GM12874 (cell line): ENCODE data around the gene SDF2L1.

Experiments used
- TF ChIP-seq, protein P1 (sequence below): IDR thresholded peaks from 2 replicates; pipeline ENCODE4 v1.5.1; 2011; ENCODE audit warnings: low read depth, mild to moderate bottlenecking, control low read depth, low read length, moderate library complexity; ENCODE audit not compliant: insufficient read depth

Gene SDF2L1, protein sequence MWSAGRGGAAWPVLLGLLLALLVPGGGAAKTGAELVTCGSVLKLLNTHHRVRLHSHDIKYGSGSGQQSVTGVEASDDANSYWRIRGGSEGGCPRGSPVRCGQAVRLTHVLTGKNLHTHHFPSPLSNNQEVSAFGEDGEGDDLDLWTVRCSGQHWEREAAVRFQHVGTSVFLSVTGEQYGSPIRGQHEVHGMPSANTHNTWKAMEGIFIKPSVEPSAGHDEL

DNA sequence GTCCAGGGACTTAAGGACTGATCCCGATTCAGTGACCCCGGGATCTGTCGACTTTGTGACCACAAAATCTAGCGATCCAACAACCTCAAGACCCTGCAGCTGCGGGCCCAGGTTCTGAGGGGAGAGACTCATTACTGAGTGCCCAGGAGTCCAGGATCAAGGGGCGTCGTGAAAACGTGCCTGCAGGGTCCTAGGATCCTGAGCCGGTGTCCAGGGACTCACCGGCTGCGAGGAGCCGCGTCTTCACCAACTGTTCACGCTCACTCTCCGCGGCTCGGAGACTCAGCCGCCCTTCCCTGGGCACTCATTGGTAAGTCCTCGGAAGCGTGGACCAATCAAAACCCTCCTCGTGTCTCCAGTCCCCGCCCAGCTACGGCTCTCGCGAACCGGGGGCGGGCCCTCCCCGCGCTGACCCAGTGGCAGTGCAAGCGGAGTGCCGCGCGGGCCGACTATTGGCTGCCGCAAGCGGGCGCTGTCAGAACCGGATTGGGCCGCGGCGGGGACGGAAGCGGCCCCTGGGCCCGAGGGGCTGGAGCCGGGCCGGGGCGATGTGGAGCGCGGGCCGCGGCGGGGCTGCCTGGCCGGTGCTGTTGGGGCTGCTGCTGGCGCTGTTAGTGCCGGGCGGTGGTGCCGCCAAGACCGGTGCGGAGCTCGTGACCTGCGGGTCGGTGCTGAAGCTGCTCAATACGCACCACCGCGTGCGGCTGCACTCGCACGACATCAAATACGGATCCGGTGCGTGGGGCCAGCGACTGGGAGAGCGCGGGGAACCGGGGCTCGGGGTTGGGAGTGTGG, at the start of gene SDF2L1:
TSS of gene SDF2L1 (plus strand) at position 514 of the 795 bp plus-strand sequence. CDS start at position 549, 35 bp downstream.
- TF ChIP-seq, protein P1, sequence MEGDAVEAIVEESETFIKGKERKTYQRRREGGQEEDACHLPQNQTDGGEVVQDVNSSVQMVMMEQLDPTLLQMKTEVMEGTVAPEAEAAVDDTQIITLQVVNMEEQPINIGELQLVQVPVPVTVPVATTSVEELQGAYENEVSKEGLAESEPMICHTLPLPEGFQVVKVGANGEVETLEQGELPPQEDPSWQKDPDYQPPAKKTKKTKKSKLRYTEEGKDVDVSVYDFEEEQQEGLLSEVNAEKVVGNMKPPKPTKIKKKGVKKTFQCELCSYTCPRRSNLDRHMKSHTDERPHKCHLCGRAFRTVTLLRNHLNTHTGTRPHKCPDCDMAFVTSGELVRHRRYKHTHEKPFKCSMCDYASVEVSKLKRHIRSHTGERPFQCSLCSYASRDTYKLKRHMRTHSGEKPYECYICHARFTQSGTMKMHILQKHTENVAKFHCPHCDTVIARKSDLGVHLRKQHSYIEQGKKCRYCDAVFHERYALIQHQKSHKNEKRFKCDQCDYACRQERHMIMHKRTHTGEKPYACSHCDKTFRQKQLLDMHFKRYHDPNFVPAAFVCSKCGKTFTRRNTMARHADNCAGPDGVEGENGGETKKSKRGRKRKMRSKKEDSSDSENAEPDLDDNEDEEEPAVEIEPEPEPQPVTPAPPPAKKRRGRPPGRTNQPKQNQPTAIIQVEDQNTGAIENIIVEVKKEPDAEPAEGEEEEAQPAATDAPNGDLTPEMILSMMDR = no peak

DNA sequence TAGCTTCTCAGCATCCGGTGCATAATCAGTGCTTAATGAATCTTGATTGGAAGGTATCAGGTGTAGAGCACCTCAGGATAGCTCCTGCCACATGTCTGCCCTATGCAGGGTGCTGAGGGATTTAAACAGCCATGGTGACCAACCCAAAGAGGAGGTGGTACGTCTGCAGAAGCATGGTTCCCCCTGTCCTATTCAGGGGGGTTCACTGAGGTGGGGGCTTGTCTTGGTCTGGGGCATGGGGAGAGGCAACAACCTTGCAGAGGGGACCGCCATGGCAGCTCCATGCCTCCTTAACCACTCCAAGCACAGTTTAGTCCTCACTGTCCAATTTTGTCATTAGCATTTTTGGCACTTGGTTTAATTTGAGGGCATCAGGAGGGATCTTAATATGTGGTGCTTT, 49.7 kb upstream of the SDF2L1 start:
- TF ChIP-seq, protein P1 = no peak

DNA sequence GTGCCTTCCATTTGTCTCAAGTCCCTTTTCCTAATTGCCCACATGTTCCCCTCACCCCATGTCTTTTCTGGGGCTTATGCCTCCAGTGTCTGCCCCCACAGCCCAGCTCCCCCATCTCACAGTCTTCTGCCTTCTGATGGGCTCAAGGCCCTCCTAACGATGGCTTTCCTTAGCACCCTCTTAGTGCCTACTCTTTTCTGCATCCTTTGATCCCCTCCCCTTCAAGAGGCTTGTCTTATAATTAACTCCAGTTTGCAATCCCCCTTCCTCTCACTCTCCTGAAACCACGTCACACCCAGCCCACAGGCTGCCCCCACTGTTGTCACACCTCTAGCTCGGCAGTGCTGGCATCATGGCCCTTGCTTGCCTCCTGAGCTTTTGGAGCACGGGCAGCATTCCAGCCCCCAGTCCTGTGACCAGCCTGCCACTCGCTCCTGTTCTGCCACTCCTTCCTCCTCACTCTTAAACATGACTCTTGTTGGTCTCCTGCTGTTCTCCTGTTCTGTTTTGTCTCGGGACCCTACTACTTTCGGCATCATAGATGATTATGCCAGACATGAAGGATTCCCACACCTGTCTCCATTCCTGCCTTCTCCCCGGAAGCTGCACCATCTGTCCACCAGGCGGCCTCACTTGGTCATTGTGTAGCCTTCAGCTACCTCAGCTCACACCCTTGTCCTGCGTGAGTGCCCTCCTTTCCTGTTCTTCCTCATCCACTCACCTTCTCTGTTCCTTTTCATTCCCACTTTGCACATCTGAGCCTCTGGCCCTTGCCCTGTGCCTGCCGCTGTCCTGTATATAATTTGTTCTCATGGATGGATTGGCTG, 48.5 kb upstream of the SDF2L1 start:
- TF ChIP-seq, protein P1 = no peak

DNA sequence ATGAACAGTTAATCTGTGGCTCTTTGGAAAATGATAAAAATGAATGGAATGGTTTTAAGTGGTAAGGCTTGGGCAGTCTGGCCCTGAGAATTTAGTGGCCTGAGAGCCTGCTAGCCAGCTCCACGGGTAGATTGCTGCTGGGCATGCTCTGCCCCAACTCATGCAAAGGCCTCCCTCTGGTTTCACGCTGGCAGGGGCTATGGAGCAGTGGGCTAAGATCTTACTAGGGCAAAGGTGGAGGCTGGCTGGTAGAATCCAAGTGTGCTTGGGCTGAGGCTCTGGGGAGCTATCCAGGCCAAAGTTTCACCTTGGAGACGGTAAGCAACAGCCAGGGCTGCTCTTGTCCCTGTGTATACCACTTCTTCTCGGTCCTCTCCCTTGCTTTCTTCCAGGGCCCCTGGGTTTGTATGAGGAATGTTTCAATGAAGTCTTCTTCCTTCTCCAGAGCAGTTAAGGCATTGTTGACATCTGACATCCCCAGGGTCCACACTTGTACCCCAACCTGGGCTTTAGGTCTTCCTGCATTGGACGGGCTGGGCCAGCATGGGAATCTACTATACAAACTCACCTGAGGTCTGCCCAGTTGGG, 47.1 kb upstream of the SDF2L1 start:
- TF ChIP-seq, protein P1 = no peak

DNA sequence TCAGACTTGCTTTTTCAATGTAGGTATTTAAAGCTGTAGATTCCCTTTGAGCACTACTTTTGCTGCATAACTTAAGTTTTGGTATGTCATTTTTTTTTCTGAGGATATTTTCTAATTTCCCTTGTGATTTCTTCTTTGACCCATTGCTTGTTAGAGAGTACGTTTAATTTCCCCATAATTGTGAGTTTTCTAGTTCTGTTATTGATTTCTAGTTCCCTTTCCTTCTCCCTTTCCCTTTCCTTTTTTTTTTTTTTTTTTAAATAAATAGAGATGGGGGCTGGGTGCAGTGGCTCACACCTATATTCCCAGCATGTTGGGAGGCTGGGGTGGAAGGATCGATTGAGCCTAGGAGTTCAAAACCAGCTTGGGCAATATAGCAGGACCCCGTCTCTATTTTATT, 43.8 kb upstream of the SDF2L1 start:
- TF ChIP-seq, protein P1 = no peak

DNA sequence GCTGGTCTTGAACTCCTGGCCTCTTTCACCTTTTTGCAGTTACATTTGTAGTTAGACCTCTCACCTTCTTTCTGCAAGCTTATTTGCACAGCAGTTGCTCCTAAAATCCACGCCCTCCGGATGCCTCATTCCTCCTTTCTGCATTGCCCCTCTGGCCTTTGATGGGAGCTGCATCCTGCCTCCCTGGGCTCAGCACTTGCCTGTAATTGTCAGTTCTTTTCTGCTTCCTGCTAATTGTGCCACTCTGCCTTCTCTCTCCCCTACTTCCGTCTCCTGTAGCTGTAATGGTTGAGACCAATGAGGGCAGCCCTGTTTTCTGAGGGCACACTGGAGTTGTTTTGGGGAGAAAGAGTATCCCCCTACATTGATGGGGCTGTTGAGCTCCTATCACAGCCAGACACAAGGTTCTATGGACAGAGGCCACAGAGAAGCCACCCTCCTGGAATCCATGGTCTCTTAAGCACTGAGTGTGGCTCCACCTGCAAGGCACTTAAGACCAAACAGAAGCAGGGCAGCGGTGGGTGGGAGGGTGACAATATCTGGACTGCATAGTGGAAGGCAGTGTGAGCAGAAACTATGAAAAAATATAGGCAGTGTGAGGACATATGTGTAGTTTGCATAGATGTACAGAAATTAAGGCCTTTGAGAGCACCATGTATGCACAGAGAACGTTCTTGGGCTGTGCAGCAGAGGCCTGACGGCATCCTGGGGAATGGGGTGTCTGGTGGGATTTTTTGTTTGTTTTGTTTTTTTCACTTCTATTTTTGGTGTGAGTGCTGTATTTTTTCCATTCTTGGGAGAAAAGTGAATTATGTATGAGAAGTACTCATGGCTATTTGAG, 42.8 kb upstream of the SDF2L1 start:
- TF ChIP-seq, protein P1 = no peak
